Measurements from ENCODE around the gene TEX22. TPM values are rescaled to one million over a fixed set of nuclear protein-coding genes. Genes with fewer than 3 reads are reported as not detected.

The TEX22 gene
- polyA plus RNA-seq, 1 experiment: 0.05 TPM

GRCh38 chr14:105387530-105387922 lies 10.8 kb upstream of the TEX22 start:
- POLR2A ChIA-PET: no interaction called here
- peaks cover 7% of the 10 kb centered on the region; the same call in 1 of the 2 replicates for H3K9me3 ChIP-seq (ENCODE audit: control insufficient read depth, insufficient read depth, low read length)
- H3K27me3 ChIP-seq (ENCODE audit: control insufficient read depth, insufficient read depth, low read length): no peaks in the 10 kb centered on the region
- CTCF ChIA-PET: no interaction called here
- H3K4me3 ChIP-seq (ENCODE audit: low read depth, low read length): no peak overlapping the region
- DNase-seq (ENCODE audit: low read depth, low spot score): no peak
- no peak overlapping the region for H3K27ac ChIP-seq (ENCODE audit: low read depth, low read length)
- TF ChIP-seq CTCF (IDR thresholded peaks at IDR 0.05; ENCODE audit: low read depth, low read length): no peak

- no peak overlapping the region for H3K27ac ChIP-seq (ENCODE audit: low read depth, low read length)
- DNase-seq (ENCODE audit: low read depth, low spot score): no peak
- CTCF ChIA-PET: no interaction called here
- H3K9me3 ChIP-seq (ENCODE audit: control insufficient read depth, insufficient read depth, low read length): peaks cover 2% of the 10 kb centered on the region; the same call in 1 of the 2 replicates
- POLR2A ChIA-PET: no interaction called here
- H3K27me3 ChIP-seq (ENCODE audit: control insufficient read depth, insufficient read depth, low read length): no peaks in the 10 kb centered on the region
- H3K4me3 ChIP-seq (ENCODE audit: low read depth, low read length): no peak overlapping the region
- TF ChIP-seq CTCF (IDR thresholded peaks at IDR 0.05; ENCODE audit: low read depth, low read length): no peak
These were observed 10.0 kb upstream of the TEX22 start for GRCh38 chr14:105388110-105388951.

- no peak for DNase-seq (ENCODE audit: low read depth, low spot score)
- ChIA-PET CTCF (no interaction called here), POLR2A (no interaction called here)
- H3K4me3 ChIP-seq (ENCODE audit: low read depth, low read length): no peak overlapping the region
- no peaks in the 10 kb centered on the region for H3K9me3 ChIP-seq (ENCODE audit: control insufficient read depth, insufficient read depth, low read length)
- no peak for TF ChIP-seq CTCF (IDR thresholded peaks at IDR 0.05; ENCODE audit: low read depth, low read length)
- H3K27me3 ChIP-seq (ENCODE audit: control insufficient read depth, insufficient read depth, low read length): no peaks in the 10 kb centered on the region
- H3K27ac ChIP-seq (ENCODE audit: low read depth, low read length): no peak overlapping the region
These were observed 9.4 kb upstream of the TEX22 start for GRCh38 chr14:105388976-105389375.

GRCh38 chr14:105389534-105389933 lies 8.8 kb upstream of the TEX22 start:
- TF ChIP-seq CTCF (IDR thresholded peaks at IDR 0.05; ENCODE audit: low read depth, low read length): no peak
- no peaks in the 10 kb centered on the region for H3K9me3 ChIP-seq (ENCODE audit: control insufficient read depth, insufficient read depth, low read length)
- no peaks in the 10 kb centered on the region for H3K27me3 ChIP-seq (ENCODE audit: control insufficient read depth, insufficient read depth, low read length)
- ChIA-PET CTCF (interaction anchor here (1.2 kb wide), 1 partner anchor 100 kb away, joined by 3 read pairs; no protein-coding TSS in a partner anchor), POLR2A (no interaction called here)
- DNase-seq (ENCODE audit: low read depth, low spot score): no peak
- H3K4me3 ChIP-seq (ENCODE audit: low read depth, low read length): no peak overlapping the region
- H3K27ac ChIP-seq (ENCODE audit: low read depth, low read length): no peak overlapping the region
